HG03354 (cell line): ENCODE data around the gene MRPS6.

ENCODE experiments used
- ATAC-seq: cut with Tn5 transposase; IDR thresholded peaks from one replicate; pipeline ENCODE4 v1.9.1; 2021; ENCODE audit warnings: mild to moderate bottlenecking; ENCODE audit not compliant: unreplicated experiment, poor library complexity, severe bottlenecking

The MRPS6 gene

GRCh38 chr21:34061983-34062382, 11.4 kb upstream of the MRPS6 start:
- ATAC-seq: no peak

GRCh38 chr21:34065027-34065426, 8.4 kb upstream of the MRPS6 start:
- no peak for ATAC-seq

GRCh38 chr21:34071683-34072082, 1.7 kb upstream of the MRPS6 start:
- ATAC-seq: no peak

GRCh38 chr21:34072145-34073031, 990 bp upstream of the MRPS6 start:
- ATAC-seq: peak; percentile 8

GRCh38 chr21:34073749-34074282, 438 bp downstream of the MRPS6 start:
- ATAC-seq: peak; percentile 43

- ATAC-seq: no peak
Measured at GRCh38 chr21:34074283-34075090, 1.1 kb downstream of the MRPS6 start.

GRCh38 chr21:34075091-34075425, 1.7 kb downstream of the MRPS6 start:
- no peak for ATAC-seq

GRCh38 chr21:34075760-34076660, 2.6 kb downstream of the MRPS6 start:
- no peak for ATAC-seq

GRCh38 chr21:34076835-34077234, 3.5 kb downstream of the MRPS6 start:
- no peak for ATAC-seq

GRCh38 chr21:34077888-34078287, 4.5 kb downstream of the MRPS6 start:
- no peak for ATAC-seq

- no peak for ATAC-seq
Measured at GRCh38 chr21:34078915-34079314, 5.5 kb downstream of the MRPS6 start.

- no peak for ATAC-seq
Measured at GRCh38 chr21:34080710-34081109, 7.3 kb downstream of the MRPS6 start.

- no peak for ATAC-seq
Measured at GRCh38 chr21:34082769-34083168, 9.4 kb downstream of the MRPS6 start.

- no peak for ATAC-seq
Measured at GRCh38 chr21:34083357-34083756, 10.0 kb downstream of the MRPS6 start.

- ATAC-seq: no peak
Measured at GRCh38 chr21:34085129-34085528, 11.8 kb downstream of the MRPS6 start.

- no peak for ATAC-seq
Measured at GRCh38 chr21:34086887-34087306, 13.5 kb downstream of the MRPS6 start.

GRCh38 chr21:34088752-34089151, 15.4 kb downstream of the MRPS6 start:
- ATAC-seq: no peak

- ATAC-seq: no peak
Measured at GRCh38 chr21:34091032-34091431, 17.7 kb downstream of the MRPS6 start.

- ATAC-seq: no peak
Measured at GRCh38 chr21:34091607-34092006, 18.2 kb downstream of the MRPS6 start.
